ENCODE measurements around the gene TKT.

The TKT gene

GRCh38 chr3:53219895-53220483 is 35.8 kb downstream of the TKT start:
- TF ChIP-seq, protein P1, sequence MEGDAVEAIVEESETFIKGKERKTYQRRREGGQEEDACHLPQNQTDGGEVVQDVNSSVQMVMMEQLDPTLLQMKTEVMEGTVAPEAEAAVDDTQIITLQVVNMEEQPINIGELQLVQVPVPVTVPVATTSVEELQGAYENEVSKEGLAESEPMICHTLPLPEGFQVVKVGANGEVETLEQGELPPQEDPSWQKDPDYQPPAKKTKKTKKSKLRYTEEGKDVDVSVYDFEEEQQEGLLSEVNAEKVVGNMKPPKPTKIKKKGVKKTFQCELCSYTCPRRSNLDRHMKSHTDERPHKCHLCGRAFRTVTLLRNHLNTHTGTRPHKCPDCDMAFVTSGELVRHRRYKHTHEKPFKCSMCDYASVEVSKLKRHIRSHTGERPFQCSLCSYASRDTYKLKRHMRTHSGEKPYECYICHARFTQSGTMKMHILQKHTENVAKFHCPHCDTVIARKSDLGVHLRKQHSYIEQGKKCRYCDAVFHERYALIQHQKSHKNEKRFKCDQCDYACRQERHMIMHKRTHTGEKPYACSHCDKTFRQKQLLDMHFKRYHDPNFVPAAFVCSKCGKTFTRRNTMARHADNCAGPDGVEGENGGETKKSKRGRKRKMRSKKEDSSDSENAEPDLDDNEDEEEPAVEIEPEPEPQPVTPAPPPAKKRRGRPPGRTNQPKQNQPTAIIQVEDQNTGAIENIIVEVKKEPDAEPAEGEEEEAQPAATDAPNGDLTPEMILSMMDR (IDR thresholded peaks at IDR 0.05): peak; percentile 91

GRCh38 chr3:53218131-53218530 is 37.7 kb downstream of the TKT start:
- TF ChIP-seq, protein P1 (IDR thresholded peaks at IDR 0.05): no peak

DNA sequence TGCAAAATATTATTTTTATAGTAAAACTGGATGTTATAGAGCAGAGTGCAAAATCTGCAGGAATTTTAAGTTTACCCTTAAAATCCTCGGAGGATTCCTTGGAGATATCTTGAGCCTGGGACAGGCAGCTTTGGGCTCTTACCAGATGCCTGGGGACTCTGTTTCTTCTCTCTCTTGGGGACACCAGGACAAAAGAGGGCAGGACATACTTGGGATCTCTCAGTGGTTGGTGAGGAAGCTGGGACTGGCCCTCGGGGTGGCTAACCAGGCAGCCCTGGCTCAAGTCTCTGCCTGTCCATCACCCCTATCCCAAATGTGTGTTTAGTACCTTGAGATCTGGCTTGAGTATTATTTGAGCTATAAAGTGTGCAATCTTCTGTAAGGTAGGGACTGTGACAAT is 38.6 kb downstream of the TKT start:
- TF ChIP-seq, protein P1 (IDR thresholded peaks at IDR 0.05): no peak

- TF ChIP-seq, protein P1 (IDR thresholded peaks at IDR 0.05): no peak
Measured at GRCh38 chr3:53216723-53217122, 39.1 kb downstream of the TKT start.

- TF ChIP-seq, protein P1 (IDR thresholded peaks at IDR 0.05): no peak
Measured at GRCh38 chr3:53215816-53216215, 40.0 kb downstream of the TKT start.

GRCh38 chr3:53213276-53213675 is 42.5 kb downstream of the TKT start:
- TF ChIP-seq, protein P1 (IDR thresholded peaks at IDR 0.05): no peak

- TF ChIP-seq, protein P1 (IDR thresholded peaks at IDR 0.05): no peak
Measured at GRCh38 chr3:53211706-53212702, 43.8 kb downstream of the TKT start.
